Left cardiac atrium (tissue), 4 donors: Measurements from ENCODE around the gene HAUS1. TPM values are rescaled to one million over a fixed set of nuclear protein-coding genes. Genes with fewer than 3 reads are reported as not detected.

Experiments
- ATAC-seq, 2 donors: fragments of 200-7000 bp; cut with Tn5 transposase; one replicate each; pipeline ENCODE4 v1.9.1; 2020; ENCODE audit warnings: mild to moderate bottlenecking in 2 of 2, moderate library complexity in 2 of 2
- DNase-seq: peaks from one replicate; pipeline ENCODE4 v3.0.0-alpha.2; 2020
- intact Hi-C, 2 donors: fragments of 100-400 bp; cut with DNase I; formaldehyde crosslinking; loops; one replicate each; pipeline versions ENCODE4 v1.14.1 to v1.15.1; 2022 to 2023
- total RNA-seq, 2 donors: library from RNA; stranded (reverse); fragmentation: NEBNext Ultra II Directional; extraction: Animal tissue kit (Norgen Biotek cat#: 25700); gene quantifications; one replicate each; pipeline ENCODE4 v1.2.1, GENCODE V29; 2021
- donor health status: DM: no; HTN: yes; CAD: no.
- donor health status: DM: no; HTN: yes; CAD: no; lungs with severe emphysema.
- donor health status: DM: yes; HTN: yes; CAD: no.
- donor health status: Dilated cardiomyopathy.

HAUS1 gene
- total RNA-seq, 2 donors from 2014 or later, result 7.6 to 8.5 TPM

GRCh38 chr18:46167971-46168370, 63.8 kb downstream of the HAUS1 start:
- no peak for ATAC-seq
- intact Hi-C loops, result loop anchor here in 1 of 2 donors (10.0 kb wide), 2 partner anchors 107 to 347 kb away; no protein-coding TSS in a partner anchor

GRCh38 chr18:46169464-46169941, 65.3 kb downstream of the HAUS1 start:
- ATAC-seq, result no peak
- no peak for DNase-seq
- intact Hi-C loops, result loop anchor here in 1 of 2 donors (10.0 kb wide), 2 partner anchors 105 to 345 kb away; no protein-coding TSS in a partner anchor

More at GRCh38 chr18:46167971-46168370, 63.8 kb downstream of the HAUS1 start:
- no peak for DNase-seq

DNA sequence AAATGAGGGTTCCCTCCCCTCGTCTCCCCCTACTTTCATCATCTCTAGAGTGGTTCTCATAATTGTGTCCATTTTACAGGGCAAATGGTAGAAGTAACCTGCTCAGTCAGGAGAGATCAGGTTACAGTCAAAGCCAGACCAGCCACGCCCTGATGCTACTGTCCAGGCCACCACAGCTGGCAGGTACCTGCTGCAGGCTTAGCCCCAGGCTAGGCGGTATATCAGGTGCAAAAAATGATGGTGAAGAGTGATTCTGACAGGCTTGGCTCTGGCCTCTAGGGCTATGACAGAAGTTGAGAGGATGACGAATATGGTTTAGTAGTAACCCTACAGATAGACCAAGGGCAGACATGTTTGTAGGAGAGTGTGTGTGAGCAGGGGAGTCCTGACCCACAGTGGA, 67.1 kb downstream of the HAUS1 start:
- no peak for ATAC-seq
- no peak for DNase-seq
- intact Hi-C loops, result no loop called here

GRCh38 chr18:46173393-46174341, 69.5 kb downstream of the HAUS1 start:
- ATAC-seq, result peak; percentile 97 to 98
- peak; percentile 96 for DNase-seq
- intact Hi-C loops, result loop anchor here in 1 of 2 donors (2.0 kb wide), 2 partner anchors 89 to 485 kb away; no protein-coding TSS in a partner anchor

DNA sequence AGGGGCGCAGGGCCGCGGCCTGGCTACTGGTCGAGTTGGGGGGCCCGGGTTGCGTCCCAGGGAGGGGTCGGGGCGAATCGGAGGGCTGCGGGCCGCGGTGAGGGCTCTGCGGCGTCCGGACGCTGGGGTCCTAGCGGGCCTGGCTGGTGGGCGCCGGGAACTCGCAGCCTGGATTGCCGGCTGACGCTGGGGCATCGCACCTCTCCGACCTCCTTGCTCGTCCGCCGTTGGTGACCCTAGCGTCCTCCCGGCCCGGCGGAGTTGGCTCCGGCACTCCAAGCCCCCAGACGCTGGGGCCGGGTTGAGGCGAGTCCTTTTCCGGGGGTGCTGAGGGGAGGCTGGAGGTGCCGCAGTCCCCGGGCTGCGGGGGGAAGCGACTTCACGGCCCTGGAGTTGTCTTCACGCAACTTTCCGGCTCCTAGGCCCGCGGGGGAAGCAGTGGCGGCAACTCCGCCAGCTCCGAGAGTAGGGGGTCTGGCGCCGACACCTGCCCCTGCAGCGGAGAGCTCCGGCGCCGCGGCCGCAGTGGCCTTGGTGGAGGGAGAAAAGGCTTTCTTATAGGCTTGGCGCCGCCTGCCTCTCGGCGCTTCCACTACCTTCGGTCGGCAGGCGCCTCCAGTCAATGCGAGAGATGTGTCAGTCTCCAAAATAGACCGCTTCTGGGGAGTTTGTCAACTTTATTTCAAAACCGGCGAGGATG, 70.3 kb downstream of the HAUS1 start:
- intact Hi-C loops, result loop anchor here in 1 of 2 donors (2.0 kb wide), 1 partner anchor 88 kb away; no protein-coding TSS in a partner anchor
- ATAC-seq (peak; percentile 31 to 47), DNase-seq (peak; percentile 37)

DNA sequence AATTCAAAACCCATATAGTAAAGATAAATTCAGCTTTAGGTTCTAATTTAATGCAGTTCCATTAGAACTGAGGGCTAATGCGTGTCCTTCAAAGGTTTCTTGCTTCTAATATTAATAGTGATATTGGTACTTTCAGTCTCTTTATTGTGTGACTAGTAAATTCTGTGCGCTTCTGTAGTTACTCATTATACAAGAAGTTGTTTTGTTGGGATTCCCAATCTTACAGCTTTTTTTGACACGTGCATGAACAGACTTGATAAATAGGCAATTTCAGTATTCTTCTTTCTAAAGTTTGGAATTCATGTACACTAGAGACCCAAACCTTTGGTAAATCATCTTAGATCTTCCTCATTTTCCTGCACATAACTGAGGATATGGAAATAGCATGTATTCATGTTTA, 71.8 kb downstream of the HAUS1 start:
- ATAC-seq (no peak), DNase-seq (no peak)
- intact Hi-C loops, result no loop called here

Other genes starting within 250 kb of the HAUS1 start
- 10 to 100 TPM; 19.5 to 23.3 TPM for gene EPG5, start 137.1 kb upstream of the HAUS1 start, total RNA-seq
- 1 to 10 TPM; 2.5 to 3.2 TPM for gene PSTPIP2, start 32.1 kb upstream of the HAUS1 start, total RNA-seq
- 1,000 to 10,000 TPM; 1,001 to 1,121 TPM for gene ATP5F1A, start 6.1 kb upstream of the HAUS1 start, total RNA-seq